LNCaP clone FGC (cell line): ENCODE data around the gene IFNG-AS1.

Source experiments
- DNase-seq: peaks from one replicate; pipeline ENCODE4 v3.0.0-alpha.2; 2011; ENCODE audit warnings: low read depth
- H3K4me3 ChIP-seq: 2 replicates; pipeline ENCODE4 v1.5.1; 2011; ENCODE audit warnings: mild to moderate bottlenecking, low read depth, low read length, control low read depth
- TF ChIP-seq, protein P1 (sequence below): IDR thresholded peaks from 2 replicates; pipeline ENCODE4 v1.5.1; 2012; ENCODE audit warnings: mild to moderate bottlenecking; ENCODE audit not compliant: control insufficient read depth, insufficient read depth; ENCODE audit errors: extremely low read depth

IFNG-AS1 gene

DNA sequence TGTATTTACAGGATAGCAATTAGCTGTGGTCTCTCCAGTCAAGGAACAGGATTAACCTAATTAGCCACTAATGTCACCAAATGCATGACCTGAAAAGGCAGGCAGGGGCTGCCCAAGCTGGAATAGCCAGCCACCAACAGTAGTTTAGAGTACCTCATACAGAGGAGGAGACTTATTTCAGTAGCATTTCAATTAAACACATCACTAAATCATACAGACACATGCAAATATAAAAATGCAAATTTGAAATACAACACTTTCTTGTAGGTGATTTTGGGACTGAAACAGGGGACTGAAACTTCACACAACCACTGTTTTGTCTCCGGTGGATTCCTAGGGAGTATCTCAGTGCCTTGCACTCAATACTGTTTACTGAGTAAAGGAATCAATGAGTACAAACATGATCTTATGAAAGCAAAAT is 636 bp upstream of the IFNG-AS1 start:
- no peak overlapping the region for H3K4me3 ChIP-seq
- TF ChIP-seq, protein P1, sequence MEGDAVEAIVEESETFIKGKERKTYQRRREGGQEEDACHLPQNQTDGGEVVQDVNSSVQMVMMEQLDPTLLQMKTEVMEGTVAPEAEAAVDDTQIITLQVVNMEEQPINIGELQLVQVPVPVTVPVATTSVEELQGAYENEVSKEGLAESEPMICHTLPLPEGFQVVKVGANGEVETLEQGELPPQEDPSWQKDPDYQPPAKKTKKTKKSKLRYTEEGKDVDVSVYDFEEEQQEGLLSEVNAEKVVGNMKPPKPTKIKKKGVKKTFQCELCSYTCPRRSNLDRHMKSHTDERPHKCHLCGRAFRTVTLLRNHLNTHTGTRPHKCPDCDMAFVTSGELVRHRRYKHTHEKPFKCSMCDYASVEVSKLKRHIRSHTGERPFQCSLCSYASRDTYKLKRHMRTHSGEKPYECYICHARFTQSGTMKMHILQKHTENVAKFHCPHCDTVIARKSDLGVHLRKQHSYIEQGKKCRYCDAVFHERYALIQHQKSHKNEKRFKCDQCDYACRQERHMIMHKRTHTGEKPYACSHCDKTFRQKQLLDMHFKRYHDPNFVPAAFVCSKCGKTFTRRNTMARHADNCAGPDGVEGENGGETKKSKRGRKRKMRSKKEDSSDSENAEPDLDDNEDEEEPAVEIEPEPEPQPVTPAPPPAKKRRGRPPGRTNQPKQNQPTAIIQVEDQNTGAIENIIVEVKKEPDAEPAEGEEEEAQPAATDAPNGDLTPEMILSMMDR: no peak
- no peak for DNase-seq

DNA sequence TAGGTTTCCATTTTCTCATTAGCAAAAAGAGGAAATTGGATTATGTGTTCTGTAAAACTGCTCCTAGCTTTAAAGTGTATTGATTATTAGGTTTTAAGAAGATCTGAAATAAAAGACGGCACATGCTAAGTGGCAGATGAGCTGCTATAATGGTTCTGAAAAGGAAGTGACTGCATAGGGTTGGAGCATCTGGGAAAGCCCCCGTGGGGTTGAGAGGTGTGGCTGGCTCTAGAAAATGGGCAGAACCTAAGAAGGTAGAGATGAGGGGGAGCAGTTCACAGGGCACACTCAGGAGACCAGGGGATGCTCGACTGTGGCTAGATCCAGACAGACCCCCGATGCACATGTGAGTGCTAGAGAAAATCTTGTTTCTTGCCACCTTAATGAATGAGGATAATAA is 1.9 kb downstream of the IFNG-AS1 start:
- DNase-seq: no peak
- TF ChIP-seq, protein P1: no peak
- H3K4me3 ChIP-seq: no peak overlapping the region

DNA sequence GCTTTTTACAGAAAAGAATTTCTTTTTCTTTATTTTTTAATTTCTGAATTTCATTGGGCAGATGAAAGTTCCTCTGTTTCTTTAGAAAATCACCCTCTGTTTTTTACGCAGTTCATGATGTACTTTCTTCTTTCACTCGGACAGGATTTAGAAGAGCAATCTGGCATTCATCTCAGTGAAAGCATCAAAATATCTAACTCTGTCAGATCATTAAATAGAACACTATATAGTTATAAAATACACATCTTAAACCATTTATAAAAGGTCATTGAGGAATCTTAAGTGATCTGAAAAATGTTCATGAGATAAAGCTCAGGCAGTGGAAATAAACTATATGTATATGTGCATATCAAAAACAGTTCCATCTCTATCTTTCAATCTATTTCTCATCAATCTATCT is 3.9 kb downstream of the IFNG-AS1 start:
- TF ChIP-seq, protein P1: no peak
- no peak overlapping the region for H3K4me3 ChIP-seq
- no peak for DNase-seq

DNA sequence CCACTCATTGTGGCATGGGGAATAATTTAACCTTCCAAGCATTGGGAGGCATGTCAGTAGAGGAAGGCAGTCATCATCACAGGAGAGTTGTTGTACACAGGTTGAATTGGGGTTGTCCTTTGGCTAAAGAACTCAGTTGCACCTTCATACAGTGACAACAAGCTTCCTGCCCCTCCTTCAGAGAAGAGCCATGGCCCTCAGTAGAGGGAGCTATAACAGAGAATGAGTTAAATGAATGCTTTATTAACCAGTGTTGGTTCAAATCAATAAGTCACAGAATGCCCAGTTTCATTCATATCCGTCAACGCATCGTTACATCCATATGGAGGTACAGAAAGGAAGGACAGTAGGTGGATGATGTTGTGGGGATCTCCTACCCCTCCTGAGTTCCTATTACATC is 4.8 kb downstream of the IFNG-AS1 start:
- no peak for DNase-seq
- TF ChIP-seq, protein P1: no peak
- H3K4me3 ChIP-seq: no peak overlapping the region

DNA sequence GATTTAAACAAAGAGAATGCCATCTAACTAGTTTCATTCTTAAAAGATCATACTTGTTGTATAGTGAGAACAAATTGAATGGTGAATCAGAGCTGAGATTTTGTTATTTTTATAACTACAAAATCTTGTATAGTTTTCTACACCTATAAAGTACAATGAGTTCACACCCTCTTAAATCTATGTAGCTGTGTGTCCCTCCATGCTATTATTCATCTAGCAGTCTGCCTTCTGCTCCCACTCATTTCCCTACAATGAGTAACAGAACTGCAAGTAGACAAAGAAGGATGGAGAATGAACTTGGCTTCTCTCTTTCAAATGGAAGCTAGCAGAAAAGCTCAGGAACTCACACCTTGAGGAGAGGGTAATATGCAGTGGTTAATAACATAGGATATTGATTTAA is 7.1 kb downstream of the IFNG-AS1 start:
- H3K4me3 ChIP-seq: no peak overlapping the region
- TF ChIP-seq, protein P1: no peak
- DNase-seq: no peak

DNA sequence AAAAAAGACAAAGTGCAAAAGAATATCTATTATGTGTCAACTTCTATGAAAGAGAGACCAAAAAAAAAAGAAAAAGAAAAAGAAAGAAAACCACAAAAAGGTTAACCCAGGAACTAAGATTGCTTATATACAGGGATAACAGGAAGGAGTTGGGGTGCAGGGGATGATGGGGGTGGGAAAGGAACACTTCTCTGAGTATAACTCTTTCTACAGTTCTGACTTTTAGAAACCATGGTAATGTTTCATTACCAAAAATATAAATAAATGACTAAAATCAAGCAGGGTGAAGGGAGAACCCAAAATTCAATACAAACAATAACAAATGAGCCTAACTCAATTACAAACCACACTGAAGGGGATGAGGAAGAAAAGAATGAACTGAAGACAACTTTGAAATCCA is 9.1 kb downstream of the IFNG-AS1 start:
- no peak overlapping the region for H3K4me3 ChIP-seq
- TF ChIP-seq, protein P1: no peak
- no peak for DNase-seq

DNA sequence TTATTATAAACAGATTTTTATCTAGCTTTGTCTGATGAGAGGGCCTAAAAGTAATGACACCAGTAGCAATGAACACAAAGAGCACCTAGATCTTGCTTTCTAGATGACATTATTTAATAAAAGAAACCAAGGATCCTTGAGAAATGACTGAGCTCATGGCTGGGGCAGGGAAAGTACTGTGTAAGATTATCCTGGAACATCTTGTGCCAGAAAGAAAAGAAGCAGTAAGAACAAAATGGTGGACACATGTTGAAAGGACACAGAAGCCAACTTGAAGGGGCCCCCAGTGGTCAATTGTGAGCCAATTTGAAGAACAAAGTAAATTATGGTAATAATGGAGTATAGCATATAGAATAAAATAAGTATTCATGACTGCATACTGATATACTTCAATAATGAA is 10.0 kb downstream of the IFNG-AS1 start:
- no peak overlapping the region for H3K4me3 ChIP-seq
- TF ChIP-seq, protein P1: no peak
- no peak for DNase-seq
